ENCODE measurements around the gene PRAF2. TPM values are rescaled to one million over a fixed set of nuclear protein-coding genes. Genes with fewer than 3 reads are reported as not detected.

PRAF2 gene
- total RNA-seq, 2 experiments from 2014 or later, result 11.1 to 11.6 TPM

DNA sequence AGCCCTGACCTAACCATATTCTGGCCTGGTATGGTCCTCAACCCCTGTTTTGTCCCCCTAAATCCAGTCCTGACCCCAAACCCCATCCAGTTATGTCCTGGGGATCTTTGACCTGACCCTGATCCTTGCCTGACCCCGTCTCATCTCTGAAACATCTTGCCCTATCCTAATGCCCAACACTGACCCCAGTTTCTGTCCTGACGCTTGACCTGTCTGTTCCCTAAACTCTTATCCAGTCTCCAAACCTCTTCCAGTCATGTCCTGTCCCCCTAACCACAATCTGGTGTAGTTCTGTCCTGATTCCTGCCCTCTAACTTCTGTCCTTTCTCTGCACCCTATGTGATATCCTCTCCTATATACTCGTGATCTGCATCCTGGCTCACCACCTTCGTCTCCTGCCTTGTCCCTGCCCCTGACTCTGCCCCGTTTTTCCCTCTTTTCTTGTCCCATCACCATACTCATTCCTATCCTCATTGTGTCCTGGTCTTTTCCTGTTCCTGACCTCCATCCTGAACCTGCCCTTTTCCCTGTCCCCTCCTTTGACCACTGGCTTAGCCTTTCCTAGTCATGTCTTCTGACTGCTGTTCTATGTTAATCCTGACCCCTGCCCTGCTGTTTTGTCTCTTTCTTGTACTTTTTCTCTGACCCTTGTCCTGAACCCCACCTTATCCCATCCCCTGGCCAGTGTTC lies 19.6 kb downstream of the PRAF2 start:
- ChIA-PET CTCF (no interaction called here), POLR2A (no interaction called here)

DNA sequence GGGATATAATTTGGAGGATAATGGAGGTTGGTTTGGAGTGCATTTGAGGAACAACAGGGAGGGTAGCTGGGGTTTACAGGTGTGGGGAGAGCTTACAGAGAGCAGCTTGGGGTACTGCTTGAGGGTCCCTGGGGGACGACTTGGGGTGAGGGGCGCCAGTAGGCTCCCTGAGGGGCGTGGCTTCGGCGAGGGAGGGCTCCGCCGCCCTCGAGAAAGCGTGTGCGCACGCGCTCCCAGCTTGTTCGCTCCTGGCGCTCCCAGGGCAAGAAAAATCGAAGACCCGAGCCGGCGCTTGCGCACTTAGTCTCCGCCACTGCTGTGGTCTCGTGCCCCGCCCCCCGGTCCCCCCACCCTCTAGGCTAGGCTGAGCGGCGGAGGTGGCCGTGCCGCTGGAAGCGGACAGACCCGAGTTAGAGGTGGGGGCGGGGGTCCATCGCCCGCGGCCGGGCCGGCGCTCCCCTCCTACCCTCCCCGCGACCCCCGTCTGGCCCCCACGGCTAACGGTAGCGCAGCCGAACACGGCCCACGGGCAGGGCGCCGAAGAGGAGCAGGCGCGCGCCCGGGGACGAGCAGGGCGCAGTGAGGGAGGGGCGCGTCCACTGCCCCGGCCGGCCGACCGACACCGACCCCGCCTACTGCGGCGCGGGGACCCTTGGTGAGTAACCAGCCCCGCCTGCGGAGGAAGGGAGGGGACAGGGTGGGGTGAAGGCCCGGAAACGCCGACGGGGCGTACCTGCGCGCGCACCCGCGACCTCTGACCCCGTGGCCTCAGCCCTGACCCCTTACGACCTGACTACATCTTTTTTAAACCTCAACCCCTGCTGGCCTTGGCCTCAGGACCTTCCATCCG lies 20.4 kb downstream of the PRAF2 start:
- CTCF ChIA-PET, result no interaction called here
- POLR2A ChIA-PET, result interaction anchor here (1.1 kb wide), 1 partner anchor 40 kb away, joined by 3 read pairs; no protein-coding TSS in a partner anchor

DNA sequence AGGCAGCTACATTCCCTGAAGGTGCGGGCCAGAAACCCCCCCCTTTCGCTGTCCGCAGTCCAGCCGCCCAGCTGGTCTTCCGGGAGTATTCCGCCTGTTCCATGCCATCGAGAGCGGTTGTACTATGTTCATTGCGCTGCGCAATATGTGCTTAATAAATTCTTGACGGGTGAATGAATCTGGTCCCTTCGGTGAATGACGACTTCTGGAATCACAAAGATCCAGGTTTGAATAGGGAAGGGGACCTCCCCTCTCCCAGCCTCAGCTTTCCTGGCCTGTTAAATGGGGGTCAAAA lies 29.9 kb downstream of the PRAF2 start:
- POLR2A ChIA-PET, result interaction anchor here (0.9 kb wide), 2 partner anchors 86 to 105 kb away, joined by 4 to 5 read pairs; no protein-coding TSS in a partner anchor
- CTCF ChIA-PET, result interaction anchor here (0.7 to 1.2 kb wide), 3 partner anchors 26 to 471 kb away, joined by 3 to 4 read pairs (median 3); no protein-coding TSS in a partner anchor

DNA sequence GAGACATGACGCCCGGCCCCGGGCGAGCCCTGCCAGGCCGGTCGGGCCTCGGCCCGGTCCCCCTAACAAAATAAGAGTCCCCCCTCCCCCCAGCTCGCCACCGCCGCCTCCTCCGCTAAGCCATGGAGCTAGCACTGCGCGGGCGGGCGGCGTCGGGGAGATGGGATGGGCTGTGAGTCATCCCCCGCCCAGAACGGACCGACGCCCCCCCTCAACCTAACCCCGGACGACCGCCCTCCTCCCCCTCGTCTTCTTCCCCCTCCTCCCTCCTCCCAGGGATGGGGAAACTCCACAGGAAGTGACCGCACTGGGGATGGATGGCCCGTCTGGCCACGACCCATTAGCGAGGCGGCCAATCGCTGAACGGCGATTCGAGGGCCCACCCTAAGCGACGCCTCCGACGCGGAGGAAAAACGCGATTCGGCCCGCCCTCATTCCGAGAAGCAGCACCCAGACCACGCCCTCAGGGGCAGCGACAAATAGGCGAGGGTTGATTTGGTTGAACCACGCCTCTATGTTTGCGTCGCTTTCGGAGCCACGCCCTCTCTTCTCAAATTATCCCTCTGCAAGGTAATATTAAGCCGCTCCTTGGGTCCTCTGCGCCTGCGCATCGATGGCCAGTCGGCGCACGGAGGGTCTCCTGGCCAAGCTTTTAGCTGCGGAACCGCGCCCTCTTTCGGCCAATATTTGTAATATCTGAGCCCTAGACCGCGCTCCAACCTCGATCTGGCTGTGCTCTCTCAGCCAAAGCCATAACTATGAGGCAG lies 30.4 kb downstream of the PRAF2 start, which contains the start of gene TFE3:
Gene TFE3, minus strand, starts transcription at position 138 of the 767 bp plus-strand sequence. Its CDS starts 131 bp downstream, at position 7.
- ChIA-PET POLR2A (interaction anchor here (0.6 to 1.1 kb wide), 5 partner anchors 38 to 105 kb away, joined by 4 to 5 read pairs (median 4); no protein-coding TSS in a partner anchor), CTCF (interaction anchor here (0.6 to 1.2 kb wide), 4 partner anchors 27 to 470 kb away, joined by 3 to 4 read pairs (median 4); no protein-coding TSS in a partner anchor)

DNA sequence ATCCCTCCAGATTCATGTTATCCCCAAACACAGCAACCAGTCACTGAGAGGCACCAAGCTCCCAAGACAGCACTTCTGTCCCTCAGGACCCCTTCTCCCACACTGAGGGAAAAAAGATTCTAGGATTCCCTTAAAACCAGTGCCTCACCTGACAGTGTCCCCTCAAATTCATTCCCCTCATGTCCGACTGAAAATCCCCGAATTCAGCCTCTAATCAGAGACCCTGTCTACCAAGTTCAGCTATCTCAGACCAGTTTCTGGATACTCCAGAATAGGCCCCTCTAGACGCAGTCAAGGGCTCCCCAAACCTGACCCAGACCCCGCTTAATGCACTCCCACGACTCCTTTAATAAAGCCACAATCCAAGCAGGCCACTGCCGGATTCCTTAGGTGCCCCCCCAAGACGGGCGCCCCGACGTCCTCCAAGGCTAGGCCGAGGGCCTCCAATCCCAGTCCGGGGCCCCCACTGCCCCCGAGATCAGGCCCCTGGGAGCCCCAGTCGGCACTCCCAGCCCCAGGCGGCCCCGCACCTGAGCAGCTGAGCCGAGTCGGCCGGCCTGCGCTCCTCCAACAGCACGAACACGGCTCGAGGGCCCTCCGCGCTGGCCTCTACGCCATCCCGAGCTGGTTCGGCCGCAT lies 31.1 kb downstream of the PRAF2 start:
- CTCF ChIA-PET, result interaction anchor here (0.6 to 1.2 kb wide), 2 partner anchors 27 to 84 kb away, joined by 4 read pairs; no protein-coding TSS in a partner anchor
- POLR2A ChIA-PET, result interaction anchor here (0.6 to 1.1 kb wide), 4 partner anchors 41 to 232 kb away, joined by 3 to 5 read pairs (median 4); partner anchors contain the start of gene GRIPAP1

DNA sequence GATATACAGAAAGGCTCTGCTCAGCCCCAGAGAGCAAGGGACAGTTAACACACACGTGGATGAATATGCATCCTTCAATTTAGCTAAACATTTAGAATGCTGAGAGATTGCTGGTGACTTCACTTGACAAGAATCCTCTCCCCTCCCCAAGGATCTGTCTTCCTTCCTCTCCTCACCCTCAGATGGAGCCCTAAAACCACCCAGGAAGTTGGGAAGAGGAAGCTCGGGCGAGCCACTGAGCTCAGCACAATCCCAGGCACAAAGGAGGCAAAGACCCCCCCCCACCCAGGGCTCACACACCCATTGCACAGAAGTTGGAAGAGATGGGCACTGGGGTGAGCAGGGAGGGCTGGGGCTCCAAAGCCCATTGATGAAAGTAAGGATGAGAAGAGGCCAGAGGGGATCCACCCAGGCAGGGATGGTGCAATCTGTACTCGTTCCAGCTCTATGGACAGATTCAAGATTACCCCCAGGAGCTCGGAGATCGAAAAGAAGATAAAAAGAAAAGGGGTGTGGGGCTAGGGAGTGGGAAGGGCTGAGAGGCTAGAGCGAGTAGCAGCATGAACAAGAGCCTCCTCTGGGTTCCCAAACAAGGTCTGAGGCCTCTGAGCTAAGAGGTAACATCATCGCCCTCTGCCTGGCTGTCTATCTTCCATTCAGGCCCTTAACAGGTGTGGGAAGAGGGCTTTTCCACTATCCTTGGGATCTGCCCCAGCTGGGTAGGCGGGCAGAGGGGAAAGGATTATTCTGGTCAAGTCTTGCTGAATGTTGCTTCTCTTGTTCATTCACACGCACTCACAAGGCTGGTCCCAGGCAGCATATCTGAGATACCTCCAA lies 31.8 kb downstream of the PRAF2 start:
- CTCF ChIA-PET, result no interaction called here
- POLR2A ChIA-PET, result interaction anchor here (0.6 to 1.1 kb wide), 2 partner anchors 40 to 231 kb away, joined by 3 to 5 read pairs; partner anchors contain the start of gene GRIPAP1

DNA sequence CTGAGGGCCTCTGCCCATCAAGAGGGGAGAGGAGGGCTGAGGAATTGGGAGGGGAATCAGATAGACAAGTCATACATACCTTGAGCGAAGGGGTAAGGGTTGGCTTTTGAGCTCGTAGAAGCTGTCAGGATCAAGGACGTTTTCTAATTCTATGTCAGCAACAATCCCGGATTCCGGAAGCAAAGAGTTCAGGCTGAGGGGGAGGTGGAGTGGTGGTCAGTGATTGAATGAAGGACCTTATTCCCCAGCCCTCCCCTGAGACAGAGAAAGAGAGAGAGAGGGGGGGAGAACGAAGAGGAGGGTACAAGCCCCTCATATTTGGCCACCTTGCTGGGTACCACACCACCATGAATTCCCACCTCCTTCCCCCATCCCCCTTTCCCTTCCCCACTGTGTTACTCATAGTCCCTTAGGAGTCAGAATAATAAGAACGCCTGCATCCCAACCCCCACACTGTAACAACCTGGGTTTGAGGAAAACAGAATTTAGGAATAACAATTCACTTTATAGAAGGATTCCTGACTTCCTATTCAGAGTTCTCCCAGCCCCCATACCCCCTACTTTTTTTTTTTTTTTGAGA lies 33.3 kb downstream of the PRAF2 start:
- ChIA-PET CTCF (no interaction called here), POLR2A (interaction anchor here (0.7 kb wide), 1 partner anchor 82 kb away, joined by 6 read pairs; no protein-coding TSS in a partner anchor)

DNA sequence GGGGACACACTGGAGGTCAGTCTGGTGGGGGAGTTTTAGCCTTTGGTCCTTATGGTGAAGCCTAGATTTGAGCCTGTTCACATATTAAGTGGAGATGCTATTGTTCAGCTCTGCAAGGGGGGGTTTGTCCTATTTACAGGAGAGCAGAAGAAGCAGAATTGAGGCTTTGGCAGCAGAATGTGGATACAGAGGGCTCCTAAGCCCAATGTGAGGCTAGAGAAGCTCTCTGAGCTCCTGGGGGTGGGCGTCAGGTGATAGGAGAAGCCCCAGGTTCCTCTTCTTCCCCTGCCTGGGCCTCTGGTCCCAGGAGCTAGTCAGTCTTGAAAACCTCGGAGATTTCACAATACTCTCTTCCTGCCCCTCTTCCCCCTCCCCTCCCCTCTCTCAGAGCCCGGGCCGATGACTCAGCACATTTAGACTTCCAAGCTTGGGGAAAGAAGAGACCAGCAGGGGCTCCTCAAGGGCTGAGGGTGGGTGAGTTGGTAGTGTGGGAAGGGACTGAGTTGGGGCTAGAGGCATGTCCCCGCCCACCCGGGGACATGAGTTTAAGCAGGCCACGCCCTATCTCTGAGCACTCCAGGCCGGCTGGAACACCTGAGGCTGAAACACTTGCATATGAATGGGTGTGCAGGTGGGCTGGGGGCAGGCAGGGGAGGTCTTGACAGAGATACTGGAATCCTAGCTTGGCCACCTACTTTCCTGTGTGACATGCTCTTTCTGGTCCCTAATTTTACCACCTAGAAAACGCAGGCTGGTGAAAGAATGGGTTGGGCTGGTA lies 34.0 kb downstream of the PRAF2 start:
- CTCF ChIA-PET, result interaction anchor here (1.6 kb wide), 1 partner anchor 99 kb away, joined by 4 read pairs; no protein-coding TSS in a partner anchor
- POLR2A ChIA-PET, result no interaction called here

DNA sequence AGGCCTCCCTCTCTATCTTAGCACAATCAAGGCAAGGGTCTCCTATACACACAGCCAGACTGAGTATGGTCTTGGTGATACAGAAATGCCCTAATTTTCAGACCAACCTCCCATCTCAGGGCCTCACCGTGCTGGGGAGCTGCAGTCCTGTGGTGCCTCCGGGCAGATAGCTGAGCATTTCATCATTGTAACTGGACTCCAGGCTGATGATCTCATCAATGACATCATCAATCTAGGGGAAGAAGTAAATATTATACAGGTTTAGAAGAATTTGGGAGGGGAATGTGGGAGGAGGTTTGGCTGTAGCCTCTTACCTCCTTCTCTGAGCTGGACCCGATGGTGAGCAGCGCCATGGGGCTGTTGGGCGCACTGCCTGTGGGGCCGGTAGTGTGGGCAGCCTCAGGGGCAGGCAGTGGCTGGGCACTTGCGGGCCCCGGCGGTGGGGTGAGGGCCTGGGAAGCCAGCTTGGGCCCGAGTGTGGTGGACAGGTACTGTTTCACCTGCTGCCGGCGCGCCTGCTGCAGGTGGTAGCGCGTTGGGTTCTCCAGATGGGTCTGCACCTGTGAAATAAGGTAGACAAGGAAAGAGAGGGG lies 35.8 kb downstream of the PRAF2 start:
- ChIA-PET CTCF (no interaction called here), POLR2A (no interaction called here)

DNA sequence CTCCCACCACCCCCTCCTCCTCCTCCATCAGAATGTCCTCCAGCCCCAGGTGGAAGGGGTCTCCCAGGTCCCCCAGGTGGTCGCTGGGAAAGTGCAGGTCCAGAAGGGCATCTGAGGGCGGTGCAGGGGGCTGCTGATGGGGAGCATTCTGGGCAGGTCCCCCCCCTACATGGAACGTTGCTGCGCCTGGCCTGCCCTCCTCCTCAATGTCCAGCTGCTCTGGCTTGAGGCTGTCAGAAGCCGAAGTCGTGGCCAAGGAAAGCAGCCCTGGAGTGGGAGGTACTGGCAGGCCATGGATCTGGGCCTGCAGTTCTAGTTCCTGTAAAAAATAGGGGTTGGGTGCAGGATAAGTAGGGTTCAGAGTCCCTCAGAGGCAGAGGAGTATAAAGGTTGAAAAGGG lies 43.5 kb downstream of the PRAF2 start:
- POLR2A ChIA-PET, result no interaction called here
- CTCF ChIA-PET, result no interaction called here

DNA sequence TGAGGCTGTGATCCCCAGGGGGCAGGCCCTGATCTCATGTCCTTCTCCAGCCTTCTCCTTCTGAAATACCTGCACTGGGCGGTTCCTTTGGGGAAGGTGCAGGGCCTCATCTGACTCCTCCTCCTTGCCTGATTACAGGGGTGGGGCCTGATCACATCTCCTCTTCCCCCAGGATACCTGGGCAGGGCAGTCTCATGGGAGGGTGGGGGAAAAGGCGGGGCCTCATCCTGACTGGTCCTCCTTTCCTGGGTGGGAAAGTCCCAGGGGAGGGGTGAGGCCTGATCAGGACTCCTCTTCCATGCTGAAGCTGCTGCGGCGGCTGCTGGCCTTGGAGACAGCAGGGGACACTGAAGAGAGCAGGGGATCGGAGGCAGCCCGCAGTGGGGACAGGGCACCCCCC lies 43.9 kb downstream of the PRAF2 start:
- CTCF ChIA-PET, result no interaction called here
- POLR2A ChIA-PET, result no interaction called here

Other genes with a start within 250 kb of the PRAF2 start
- under 1 TPM in 1 of 2 experiments, not detected in 1; 0.29 TPM for gene ERAS, start 247.5 kb downstream of the PRAF2 start, total RNA-seq
- gene PCSK1N, start 238.4 kb downstream of the PRAF2 start, total RNA-seq, result 1 to 10 TPM; 1.8 to 3.0 TPM
- gene TIMM17B, start 176.2 kb downstream of the PRAF2 start, total RNA-seq, result 10 to 100 TPM; 82.4 to 85.3 TPM
- 10 to 100 TPM; 96.1 to 99.5 TPM for gene PQBP1, start 176.1 kb downstream of the PRAF2 start, total RNA-seq
- gene SLC35A2, start 162.4 kb downstream of the PRAF2 start, total RNA-seq, result 10 to 100 TPM; 27.3 to 29.7 TPM
- gene PIM2, start 155.0 kb downstream of the PRAF2 start, total RNA-seq, result 100 to 1,000 TPM; 275 to 277 TPM
- 10 to 100 TPM; 63.9 to 64.5 TPM for gene OTUD5, start 116.4 kb downstream of the PRAF2 start, total RNA-seq
- 1 to 10 TPM; 1.1 TPM for gene KCND1, start 102.2 kb downstream of the PRAF2 start, total RNA-seq
- gene GRIPAP1, start 71.7 kb downstream of the PRAF2 start, total RNA-seq, result 10 to 100 TPM; 60.8 TPM
- gene TFE3, start 30.6 kb downstream of the PRAF2 start, total RNA-seq, result 10 to 100 TPM; 26.7 to 29.0 TPM
- gene CCDC120, start 15.0 kb downstream of the PRAF2 start, total RNA-seq, result 1 to 10 TPM; 3.7 to 4.0 TPM
- 10 to 100 TPM; 40.3 to 40.6 TPM for gene WDR45, start 5.9 kb upstream of the PRAF2 start, total RNA-seq
- gene GPKOW, start 49.7 kb upstream of the PRAF2 start, total RNA-seq, result 10 to 100 TPM; 21.3 to 21.4 TPM
- 1 to 10 TPM in 1 of 2 experiments, under 1 TPM in 1; 0.99 to 1.0 TPM for gene MAGIX, start 88.8 kb upstream of the PRAF2 start, total RNA-seq
- 10 to 100 TPM; 80.2 to 86.8 TPM for gene PLP2, start 97.9 kb upstream of the PRAF2 start, total RNA-seq
- gene PRICKLE3, start 112.4 kb upstream of the PRAF2 start, total RNA-seq, result 10 to 100 TPM; 18.4 to 19.4 TPM
- 1 to 10 TPM; 2.7 TPM for gene SYP, start 126.2 kb upstream of the PRAF2 start, total RNA-seq
- under 1 TPM; 0.15 to 0.21 TPM for gene CACNA1F, start 159.3 kb upstream of the PRAF2 start, total RNA-seq
- gene CCDC22, start 161.5 kb upstream of the PRAF2 start, total RNA-seq, result 10 to 100 TPM; 21.4 to 21.8 TPM
- gene FOXP3, start 190.7 kb upstream of the PRAF2 start, total RNA-seq, result 10 to 100 TPM; 13.0 TPM
- 1 to 10 TPM; 3.2 to 3.5 TPM for gene PPP1R3F, start 195.8 kb upstream of the PRAF2 start, total RNA-seq
- not detected for gene GAGE10, start 229.6 kb upstream of the PRAF2 start, total RNA-seq
- not detected for gene GAGE12J, start 248.0 kb upstream of the PRAF2 start, total RNA-seq

Measured in activated CD8-positive, alpha-beta memory T cell treated with anti-CD3 and anti-CD28 coated beads for 36 hours (primary cell).